Spleen (tissue), 11 donors: ENCODE data around the gene TIMM8B. TPM values are rescaled to one million over a fixed set of nuclear protein-coding genes. Genes with fewer than 3 reads are reported as not detected.

ENCODE experiments used
- DNase-seq: peaks from one replicate; pipeline ENCODE4 v3.0.0-alpha.2; 2020
- H3K27ac ChIP-seq, 8 donors: fragments of 200-600 bp; sonication (generic) in 7 of 8; 1 replicate in 4 of 8; 2 replicates in 4 of 8; pipeline versions ENCODE4 v1.5.0 to v1.8.0; 2016 to 2021; ENCODE audit warnings: inconsistent platforms in 4 of 8, mild to moderate bottlenecking in 4 of 8, moderate library complexity in 1 of 8
- H3K27me3 ChIP-seq, 7 donors: fragments of 200-600 bp; sonication (generic) in 6 of 7; replicated peaks in 1 of 7; 1 replicate in 4 of 7; 2 replicates in 3 of 7; pipeline versions ENCODE4 v1.5.0 to v1.8.0; 2016 to 2021; ENCODE audit warnings: inconsistent platforms in 3 of 7, mild to moderate bottlenecking in 1 of 7
- H3K36me3 ChIP-seq, 6 donors: fragments of 200-600 bp; sonication (generic) in 5 of 6; 1 replicate in 4 of 6; 2 replicates in 2 of 6; pipeline versions ENCODE4 v1.5.0 to v1.8.0; 2016 to 2021; ENCODE audit warnings: inconsistent platforms in 2 of 6
- H3K4me1 ChIP-seq, 6 donors: fragments of 200-600 bp; sonication (generic) in 5 of 6; 1 replicate in 3 of 6; 2 replicates in 3 of 6; pipeline versions ENCODE4 v1.5.0 to v1.8.0; 2016 to 2021; ENCODE audit warnings: inconsistent platforms in 3 of 6
- H3K4me3 ChIP-seq, 8 donors: fragments of 200-600 bp; sonication (generic) in 7 of 8; 1 replicate in 4 of 8; 2 replicates in 4 of 8; pipeline versions ENCODE4 v1.5.0 to v1.8.0; 2016 to 2021; ENCODE audit warnings: inconsistent platforms in 4 of 8, mild to moderate bottlenecking in 4 of 8, moderate library complexity in 2 of 8
- H3K9me3 ChIP-seq, 8 donors: fragments of 200-600 bp; sonication (generic) in 7 of 8; 1 replicate in 4 of 8; 2 replicates in 4 of 8; pipeline versions ENCODE4 v1.5.0 to v1.8.0; 2016 to 2021; ENCODE audit warnings: inconsistent platforms in 4 of 8
- CTCF ChIP-seq, 11 experiments: fragments of 200-600 bp in 7 of 11; fragments of 450-650 bp in 4 of 11; sonication (generic) in 4 of 11; IDR thresholded peaks in 8 of 11; conservative IDR thresholded peaks in 3 of 11; 1 replicate in 7 of 11; 2 replicates in 4 of 11; pipeline versions ENCODE4 v1.4.0 to v1.8.0; 2016 to 2021; ENCODE audit warnings: antibody characterized with exemption in 11 of 11, inconsistent platforms in 4 of 11, mild to moderate bottlenecking in 1 of 11
- POLR2A ChIP-seq, 3 donors: fragments of 450-650 bp; IDR thresholded peaks; one replicate each; pipeline ENCODE4 v1.5.1; 2017; ENCODE audit warnings: antibody characterized with exemption in 3 of 3, mild to moderate bottlenecking in 1 of 3
- POLR2AphosphoS5 ChIP-seq, 3 donors: sonication (generic); formaldehyde crosslinking; IDR thresholded peaks; one replicate each; pipeline ENCODE4 v1.5.1; 2017; ENCODE audit warnings: antibody characterized with exemption in 3 of 3
- WGBS, 5 donors: extraction: QIAGEN DNeasy Blood & Tissue Kit in 3 of 5; methylation state at CpG; one replicate each; pipeline versions ENCODE4 v1.1.5 to v1.1.7; 2013 to 2018; 5-methylcytosine and 5-hydroxymethylcytosine counted together
- intact Hi-C: fragments of 100-400 bp; cut with DNase I; formaldehyde crosslinking; loops from one replicate; pipeline ENCODE4 v1.15.0; 2023; ENCODE audit warnings: low total_unique reads
- polyA plus RNA-seq, 3 donors: library from polyadenylated mRNA; stranded (reverse); fragments of 200-250 nt; gene quantifications; one replicate each; pipeline ENCODE4 v1.2.1, GENCODE V29; 2013
- total RNA-seq, 7 donors: library from RNA; depleted of rRNA in 3 of 7; stranded (reverse); fragments of >200 nt in 3 of 7; fragmentation: NEBNext Ultra II Directional in 4 of 7; extraction: Animal tissue kit (Norgen Biotek cat#: 25700) in 4 of 7; gene quantifications; one replicate each; pipeline versions ENCODE4 v1.1.0 to v1.2.1, GENCODE V29; 2016 to 2021
- donor health status: healthy with polysubstance abuse.
- donor health status: DM: no; HTN: no; CAD: no; lungs with moderate emphysema.
- donor health status: DM: no; HTN: no; CAD: no.
- donor health status: Bipolar disorder and iron deficiency.
- donor health status: healthy.
- donor health status: DM: no; HTN: no; CAD: no.
- donor health status: DM: yes; HTN: yes; CAD: no.

The TIMM8B gene
- total and polyA plus RNA-seq, 10 donors = 16.8 to 98.9 (median 34.4) TPM

- no peak for DNase-seq
- TF ChIP-seq CTCF (IDR thresholded peaks at IDR 0.05 in 8 of 11, conservative IDR thresholded peaks at IDR 0.05 in 3 of 11) (peak in 10 of 11 experiments; percentile 34 to 69 (median 60)), POLR2AphosphoS5 (IDR thresholded peaks at IDR 0.05) (no peak)
- 34 to 64% (median 58%) methylated on average over 4 to 6 of the region's 6 CpGs for WGBS, 5 donors
- Histone ChIP-seq H3K27me3 (no peaks in the 10 kb centered on the region), H3K4me1 (peaks cover 0 to 16% (median 3%) of the 10 kb centered on the region in 6 donors), H3K27ac (no peak overlapping the region), H3K4me3 (no peak overlapping the region), H3K36me3 (no peaks in the 10 kb centered on the region), H3K9me3 (peaks cover 0 to 4% (median 0%) of the 10 kb centered on the region in 8 donors)
- intact Hi-C loops = no loop called here
Measured at GRCh38 chr11:112113539-112114457, 27.2 kb upstream of the TIMM8B start.

- no peak overlapping the region for H3K27ac ChIP-seq
- no peak for DNase-seq
- H3K4me1 ChIP-seq = no peaks in the 10 kb centered on the region
- H3K9me3 ChIP-seq = peaks cover 0 to 4% (median 0%) of the 10 kb centered on the region in 8 donors
- H3K27me3 ChIP-seq = no peaks in the 10 kb centered on the region
- TF ChIP-seq CTCF (IDR thresholded peaks at IDR 0.05 in 8 of 11, conservative IDR thresholded peaks at IDR 0.05 in 3 of 11) = no peak
- no peak for TF ChIP-seq POLR2AphosphoS5 (IDR thresholded peaks at IDR 0.05)
- no peak for TF ChIP-seq POLR2A (IDR thresholded peaks at IDR 0.05)
- intact Hi-C loops = no loop called here
- H3K4me3 ChIP-seq = no peak overlapping the region
- WGBS, 5 donors = 94 to 100% (median 98%) methylated on average over 5 to 8 of the region's 8 CpGs
- H3K36me3 ChIP-seq = peaks cover 0 to 12% (median 7%) of the 10 kb centered on the region in 6 donors
Measured at GRCh38 chr11:112106070-112106469, 19.5 kb upstream of the TIMM8B start.

GRCh38 chr11:112103446-112103845 lies 16.9 kb upstream of the TIMM8B start:
- WGBS, 5 donors = 69 to 90% (median 82%) methylated on average over 6 of the region's 6 CpGs
- TF ChIP-seq POLR2AphosphoS5 (IDR thresholded peaks at IDR 0.05) (no peak), CTCF (IDR thresholded peaks at IDR 0.05 in 8 of 11, conservative IDR thresholded peaks at IDR 0.05 in 3 of 11) (no peak), POLR2A (IDR thresholded peaks at IDR 0.05) (no peak)
- Histone ChIP-seq H3K9me3 (no peaks in the 10 kb centered on the region), H3K27me3 (no peaks in the 10 kb centered on the region), H3K4me1 (no peaks in the 10 kb centered on the region), H3K36me3 (peaks cover 0 to 22% (median 7%) of the 10 kb centered on the region in 6 donors), H3K27ac (peak overlapping the region in 4 of 8 donors; percentile 6 to 51 (median 37)), H3K4me3 (no peak overlapping the region)
- intact Hi-C loops = no loop called here
- DNase-seq = no peak

- Histone ChIP-seq H3K4me3 (no peak overlapping the region), H3K27me3 (no peaks in the 10 kb centered on the region), H3K27ac (peak overlapping the region in 1 of 8 donors; percentile 3), H3K4me1 (no peaks in the 10 kb centered on the region), H3K9me3 (no peaks in the 10 kb centered on the region), H3K36me3 (peaks cover 0 to 42% (median 18%) of the 10 kb centered on the region in 6 donors)
- TF ChIP-seq CTCF (IDR thresholded peaks at IDR 0.05 in 8 of 11, conservative IDR thresholded peaks at IDR 0.05 in 3 of 11) (no peak), POLR2AphosphoS5 (IDR thresholded peaks at IDR 0.05) (no peak), POLR2A (IDR thresholded peaks at IDR 0.05) (no peak)
- no peak for DNase-seq
- intact Hi-C loops = no loop called here
- 42 to 84% (median 72%) methylated on average over 2 of the region's 2 CpGs for WGBS, 5 donors
Measured at GRCh38 chr11:112100462-112100861, 13.9 kb upstream of the TIMM8B start.
